ENCODE measurements around the gene SATL1.
"Not testable (repeated sequence)": the region's sequence is repeated elsewhere in the genome, so short reads cannot be mapped to it uniquely, and the experiment has no call there.

SATL1 gene

GRCh38 chrX:85107407-85107806 is 136.2 kb downstream of the SATL1 start:
- no peak for DNase-seq

GRCh38 chrX:85089321-85089840 is 154.2 kb downstream of the SATL1 start:
- DNase-seq, result no peak

GRCh38 chrX:85084770-85085393 is 158.7 kb downstream of the SATL1 start:
- no peak for DNase-seq

- DNase-seq, result not testable (repeated sequence)
Measured at GRCh38 chrX:85077247-85077646, 166.3 kb downstream of the SATL1 start.

- DNase-seq, result no peak
Measured at GRCh38 chrX:85065512-85066198, 177.9 kb downstream of the SATL1 start.

GRCh38 chrX:85052636-85053343 is 190.8 kb downstream of the SATL1 start:
- no peak for DNase-seq

- DNase-seq, result no peak
Measured at GRCh38 chrX:85052205-85052604, 191.4 kb downstream of the SATL1 start.

- DNase-seq, result no peak
Measured at GRCh38 chrX:85051627-85052026, 192.0 kb downstream of the SATL1 start.

All from activated CD4-positive, CD25-positive, alpha-beta regulatory T cell (primary cell).